Activated CD8-positive, alpha-beta memory T cell treated with anti-CD3 and anti-CD28 coated beads, Interleukin-2, amount 50 U/mL, for 1 hour (primary cell): ENCODE data around the gene MTFP1.
"Not testable (repeated sequence)": the region's sequence is repeated elsewhere in the genome, so short reads cannot be mapped to it uniquely, and the experiment has no call there.

Experiments
- DNase-seq: peaks from one replicate; pipeline ENCODE4 v3.0.0-alpha.2; 2020; ENCODE audit errors: extremely low read depth

Gene MTFP1

GRCh38 chr22:30402028-30402765 is 23.4 kb upstream of the MTFP1 start:
- no peak for DNase-seq

DNA sequence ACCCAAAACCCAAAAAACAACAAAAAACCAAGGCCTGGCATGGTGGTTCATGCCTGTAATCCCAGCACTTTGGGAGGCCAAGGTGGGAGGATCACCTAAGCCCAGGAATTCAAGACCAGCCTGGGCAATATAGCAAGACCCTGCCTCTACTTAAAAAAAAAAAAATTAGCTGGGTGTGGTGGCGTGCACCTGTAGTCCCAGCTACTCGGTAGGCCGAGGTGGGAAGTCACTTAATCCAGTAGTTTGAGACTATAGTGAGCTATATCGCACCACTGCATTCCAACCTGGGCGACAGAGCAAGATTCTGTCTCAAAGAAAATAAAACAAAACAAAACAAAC is 22.8 kb upstream of the MTFP1 start:
- DNase-seq = not testable (repeated sequence)

GRCh38 chr22:30404307-30404706 is 21.3 kb upstream of the MTFP1 start:
- no peak for DNase-seq

- DNase-seq = no peak
These were observed 19.8 kb upstream of the MTFP1 start for GRCh38 chr22:30405731-30406130.

DNA sequence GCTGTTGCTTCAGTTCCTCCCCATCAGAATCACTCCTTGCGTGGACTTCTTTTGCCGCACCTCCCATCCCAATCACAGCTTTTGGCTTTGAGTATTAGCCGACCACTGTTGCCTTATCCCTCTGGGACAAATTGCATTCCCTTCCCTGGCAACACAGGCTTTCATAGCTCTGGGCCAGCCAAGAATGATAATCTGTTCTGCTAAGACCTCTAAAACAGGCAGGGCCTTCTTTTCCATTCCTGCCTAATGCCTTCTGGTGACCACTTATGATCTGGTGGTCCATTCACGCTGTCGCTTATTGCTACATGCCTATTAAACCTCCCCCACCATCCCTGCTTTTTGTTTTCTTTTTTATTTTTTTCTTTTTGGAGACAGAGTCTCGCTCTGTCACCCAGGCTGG is 19.2 kb upstream of the MTFP1 start:
- no peak for DNase-seq

DNA sequence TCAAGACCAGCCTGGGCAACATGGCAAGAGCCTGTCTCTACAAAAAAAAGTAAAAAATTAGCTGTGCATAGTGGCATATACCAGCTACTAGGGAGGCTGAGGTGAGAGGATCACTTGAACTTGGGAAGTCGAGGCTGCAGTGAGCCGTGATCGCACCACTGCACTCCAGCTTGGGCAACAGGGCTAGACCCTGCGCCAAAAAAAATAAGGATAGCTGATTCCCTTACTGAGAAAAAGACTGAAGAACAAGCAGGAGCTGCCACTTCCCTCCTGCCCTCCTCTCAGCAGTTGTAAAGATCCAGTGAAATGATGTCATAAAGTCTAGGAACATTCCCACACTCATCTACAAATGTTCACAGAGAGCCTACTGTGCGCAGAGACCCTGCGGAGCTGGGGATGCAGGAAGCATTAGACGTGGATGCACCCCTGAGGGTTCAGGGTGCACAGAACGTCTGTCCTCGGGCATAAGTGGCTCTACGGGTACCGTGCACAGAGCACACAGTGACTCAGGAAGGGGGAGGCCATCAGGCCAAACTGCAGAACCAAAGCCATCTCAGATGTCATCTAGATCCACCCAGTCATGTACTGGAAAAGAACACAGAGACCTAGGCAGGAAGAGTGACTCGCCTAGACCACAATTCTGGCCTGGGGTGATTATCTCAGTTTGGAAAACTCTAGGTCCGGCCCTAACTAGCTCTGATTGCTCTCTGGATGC is 17.0 kb upstream of the MTFP1 start:
- no peak for DNase-seq

- DNase-seq = no peak
These were observed 13.8 kb upstream of the MTFP1 start for GRCh38 chr22:30411780-30412179.

- DNase-seq = no peak
These were observed 12.6 kb upstream of the MTFP1 start for GRCh38 chr22:30413001-30413400.

GRCh38 chr22:30413745-30414524 is 11.6 kb upstream of the MTFP1 start:
- no peak for DNase-seq

- DNase-seq = no peak
These were observed 11.0 kb upstream of the MTFP1 start for GRCh38 chr22:30414525-30415047.

- no peak for DNase-seq
These were observed 9.2 kb upstream of the MTFP1 start for GRCh38 chr22:30416403-30416802.

- DNase-seq = no peak
These were observed 8.7 kb upstream of the MTFP1 start for GRCh38 chr22:30416837-30417236.

DNA sequence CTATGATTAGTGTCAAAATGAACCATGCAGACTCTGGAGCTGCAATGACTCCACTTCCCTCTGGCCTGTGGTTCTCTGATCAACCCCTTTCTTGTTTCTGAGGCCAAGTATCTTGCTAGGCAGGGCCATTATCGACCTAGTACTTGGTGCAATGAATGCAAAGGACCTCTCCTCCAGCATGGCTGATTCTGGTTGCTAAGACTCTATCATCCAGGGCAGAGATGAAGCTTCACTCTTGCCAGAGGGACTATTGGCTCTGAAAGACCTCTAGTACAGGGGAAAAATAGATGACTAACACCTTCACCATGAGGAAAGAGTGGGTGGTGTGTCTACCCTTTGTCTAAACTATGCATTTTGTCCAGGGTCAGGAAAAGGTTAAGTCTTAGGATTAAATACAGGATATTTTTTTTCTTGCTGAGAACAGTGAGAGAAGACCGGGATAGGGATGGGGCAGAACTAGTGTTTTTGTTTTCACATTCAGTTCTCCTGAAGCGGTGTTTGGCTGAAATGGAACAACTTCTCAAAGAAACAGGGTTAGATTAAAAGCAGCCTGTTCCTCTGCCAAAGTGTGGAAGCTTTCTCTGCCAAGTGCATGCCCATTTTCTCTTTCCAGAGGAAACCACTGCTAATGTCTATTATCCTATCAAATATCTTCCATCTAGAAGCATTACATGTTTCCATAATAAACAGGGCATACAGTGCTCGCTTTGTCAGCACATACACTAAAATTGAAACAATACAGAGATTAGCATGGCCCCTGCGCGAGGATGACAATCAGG is 5.0 kb upstream of the MTFP1 start:
- DNase-seq = no peak

GRCh38 chr22:30421695-30422480 is 3.7 kb upstream of the MTFP1 start:
- no peak for DNase-seq

- no peak for DNase-seq
These were observed 2.9 kb upstream of the MTFP1 start for GRCh38 chr22:30422481-30423300.

DNA sequence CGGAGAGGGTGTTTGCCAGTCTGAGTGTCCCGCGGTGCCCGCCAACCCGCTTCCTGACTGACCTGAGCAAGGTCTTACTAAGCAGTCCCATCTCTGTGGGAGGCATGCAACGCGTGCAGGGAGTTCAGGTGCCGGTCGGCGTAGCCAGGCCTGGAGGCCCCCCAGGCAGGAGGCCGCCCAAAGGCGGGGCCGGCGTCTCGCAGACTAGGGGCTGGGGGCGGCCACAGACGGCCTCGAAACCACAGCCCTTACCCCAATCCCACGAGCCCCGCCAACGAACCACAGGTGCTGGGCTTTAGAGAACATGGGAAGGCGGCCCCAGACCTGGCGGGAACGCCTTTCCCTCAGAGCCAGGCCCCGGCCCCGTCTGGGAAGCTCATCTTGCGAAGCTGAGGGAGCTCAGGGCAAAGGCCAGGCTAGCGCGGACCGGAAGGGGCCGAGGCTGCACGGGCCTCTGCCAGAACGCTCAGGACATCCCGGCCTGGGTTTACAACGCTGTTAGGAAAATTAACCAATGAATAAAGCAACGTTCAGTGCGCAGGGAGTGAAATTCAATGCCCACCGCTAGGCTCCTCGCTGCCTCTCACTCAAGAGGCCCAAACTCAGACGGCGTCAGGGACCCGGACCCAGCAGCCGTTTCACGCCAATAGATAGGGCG is 2.1 kb upstream of the MTFP1 start:
- DNase-seq = no peak

- peak; percentile 99 for DNase-seq
These were observed 1.5 kb upstream of the MTFP1 start for GRCh38 chr22:30423959-30424533.

GRCh38 chr22:30424534-30425326 is 838 bp upstream of the MTFP1 start:
- no peak for DNase-seq

- DNase-seq = no peak
These were observed 297 bp upstream of the MTFP1 start for GRCh38 chr22:30425327-30425615.
